ENCODE measurements around the gene MYL2.
"Not testable (repeated sequence)": the region's sequence is repeated elsewhere in the genome, so short reads cannot be mapped to it uniquely, and the experiment has no call there.

Gene MYL2

GRCh38 chr12:110957159-110957558 lies 36.8 kb upstream of the MYL2 start:
- no peak overlapping the region for H3K27ac ChIP-seq
- in situ Hi-C loops (cut with HindIII; ENCODE audit: low pct_ligation_motif_present, low sequenced_read_pairs), result no loop called here

DNA sequence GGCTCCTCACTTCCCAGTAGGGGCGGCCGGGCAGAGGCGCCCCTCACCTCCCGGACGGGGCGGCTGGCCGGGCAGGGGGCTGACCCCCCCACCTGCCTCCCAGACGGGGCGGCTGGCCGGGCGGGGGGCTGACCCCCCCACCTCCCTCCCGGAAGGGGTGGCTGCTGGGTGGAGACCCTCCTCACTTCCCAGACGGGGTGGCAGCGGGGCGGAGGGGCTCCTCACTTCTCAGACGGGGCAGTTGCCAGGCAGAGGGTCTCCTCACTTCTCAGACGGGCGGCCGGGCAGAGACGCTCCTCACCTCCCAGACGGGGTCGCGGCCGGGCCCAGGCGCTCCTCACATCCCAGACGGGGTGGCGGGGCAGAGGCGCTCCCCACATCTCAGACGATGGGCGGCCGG lies 30.5 kb upstream of the MYL2 start:
- DNase-seq; H3K27me3 ChIP-seq (replicated peaks); H3K4me3 ChIP-seq (ENCODE audit: low read depth, low read length); H3K36me3 ChIP-seq (replicated peaks); H3K27ac ChIP-seq; in situ Hi-C loops (cut with HindIII; ENCODE audit: low pct_ligation_motif_present, low sequenced_read_pairs): not testable (repeated sequence)

More at GRCh38 chr12:110957159-110957558, 36.8 kb upstream of the MYL2 start:
- no peak for DNase-seq
- Histone ChIP-seq H3K36me3 (replicated peaks) (no peaks in the 10 kb centered on the region), H3K4me3 (ENCODE audit: low read depth, low read length) (no peak overlapping the region), H3K27me3 (replicated peaks) (no peaks in the 10 kb centered on the region)
- TF ChIP-seq, protein P1, sequence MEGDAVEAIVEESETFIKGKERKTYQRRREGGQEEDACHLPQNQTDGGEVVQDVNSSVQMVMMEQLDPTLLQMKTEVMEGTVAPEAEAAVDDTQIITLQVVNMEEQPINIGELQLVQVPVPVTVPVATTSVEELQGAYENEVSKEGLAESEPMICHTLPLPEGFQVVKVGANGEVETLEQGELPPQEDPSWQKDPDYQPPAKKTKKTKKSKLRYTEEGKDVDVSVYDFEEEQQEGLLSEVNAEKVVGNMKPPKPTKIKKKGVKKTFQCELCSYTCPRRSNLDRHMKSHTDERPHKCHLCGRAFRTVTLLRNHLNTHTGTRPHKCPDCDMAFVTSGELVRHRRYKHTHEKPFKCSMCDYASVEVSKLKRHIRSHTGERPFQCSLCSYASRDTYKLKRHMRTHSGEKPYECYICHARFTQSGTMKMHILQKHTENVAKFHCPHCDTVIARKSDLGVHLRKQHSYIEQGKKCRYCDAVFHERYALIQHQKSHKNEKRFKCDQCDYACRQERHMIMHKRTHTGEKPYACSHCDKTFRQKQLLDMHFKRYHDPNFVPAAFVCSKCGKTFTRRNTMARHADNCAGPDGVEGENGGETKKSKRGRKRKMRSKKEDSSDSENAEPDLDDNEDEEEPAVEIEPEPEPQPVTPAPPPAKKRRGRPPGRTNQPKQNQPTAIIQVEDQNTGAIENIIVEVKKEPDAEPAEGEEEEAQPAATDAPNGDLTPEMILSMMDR (IDR thresholded peaks at IDR 0.05; ENCODE audit: low read depth, low read length, missing control alignments), result no peak

- H3K27me3 ChIP-seq (replicated peaks); DNase-seq; H3K4me3 ChIP-seq (ENCODE audit: low read depth, low read length); H3K27ac ChIP-seq; in situ Hi-C loops (cut with HindIII; ENCODE audit: low pct_ligation_motif_present, low sequenced_read_pairs); H3K36me3 ChIP-seq (replicated peaks): not testable (repeated sequence)
Observed at GRCh38 chr12:110950466-110950865, 30.1 kb upstream of the MYL2 start.

DNA sequence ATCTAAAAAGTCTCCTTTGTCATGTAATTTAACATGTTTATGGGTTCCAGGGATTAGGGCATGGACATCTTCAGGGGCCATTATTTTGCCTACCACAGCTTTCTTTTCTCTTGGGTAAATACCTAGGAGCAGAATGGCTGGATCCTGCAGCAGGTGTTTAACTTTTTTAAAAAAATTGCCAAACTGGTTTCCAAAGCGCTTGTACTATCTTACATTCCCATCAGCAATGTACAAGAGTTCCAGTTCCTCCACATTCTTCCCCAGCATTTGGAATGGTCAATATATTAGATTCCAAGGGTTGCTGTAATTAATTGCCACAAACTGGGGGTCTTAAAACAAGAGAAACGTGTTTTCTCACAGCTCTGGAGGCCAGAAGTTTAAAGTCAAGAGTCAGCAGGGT lies 27.7 kb upstream of the MYL2 start:
- Histone ChIP-seq H3K27me3 (replicated peaks) (no peaks in the 10 kb centered on the region), H3K4me3 (ENCODE audit: low read depth, low read length) (no peak overlapping the region), H3K27ac (no peak overlapping the region), H3K36me3 (replicated peaks) (no peaks in the 10 kb centered on the region)
- no peak for DNase-seq
- in situ Hi-C loops (cut with HindIII; ENCODE audit: low pct_ligation_motif_present, low sequenced_read_pairs), result no loop called here
- TF ChIP-seq, protein P1 (IDR thresholded peaks at IDR 0.05; ENCODE audit: low read depth, low read length, missing control alignments), result no peak

DNA sequence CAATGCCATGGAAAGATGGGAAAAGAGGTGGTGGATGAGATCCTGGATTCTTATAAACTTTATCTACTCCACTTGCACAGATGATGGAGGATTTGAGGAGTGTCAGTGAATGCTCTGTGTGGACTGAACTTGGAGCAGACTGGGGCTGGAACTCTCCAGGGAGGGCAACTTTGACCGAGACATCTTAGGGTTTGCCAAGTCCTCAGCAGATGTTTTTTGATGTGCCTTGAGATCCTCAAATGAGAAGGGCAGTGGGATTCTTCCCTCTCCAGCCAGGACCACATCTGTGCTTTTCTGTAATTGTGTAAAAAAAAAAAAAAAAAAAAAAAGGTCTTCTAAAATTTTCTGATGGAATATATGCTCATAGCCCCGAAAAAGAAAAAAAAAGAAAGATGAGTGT lies 23.0 kb upstream of the MYL2 start:
- no peaks in the 10 kb centered on the region for H3K27me3 ChIP-seq (replicated peaks)
- H3K4me3 ChIP-seq (ENCODE audit: low read depth, low read length), result no peak overlapping the region
- H3K36me3 ChIP-seq (replicated peaks), result no peaks in the 10 kb centered on the region
- DNase-seq, result no peak
- TF ChIP-seq, protein P1 (IDR thresholded peaks at IDR 0.05; ENCODE audit: low read depth, low read length, missing control alignments), result no peak
- H3K27ac ChIP-seq, result no peak overlapping the region
- in situ Hi-C loops (cut with HindIII; ENCODE audit: low pct_ligation_motif_present, low sequenced_read_pairs), result no loop called here

- H3K4me3 ChIP-seq (ENCODE audit: low read depth, low read length), result no peak overlapping the region
- in situ Hi-C loops (cut with HindIII; ENCODE audit: low pct_ligation_motif_present, low sequenced_read_pairs), result no loop called here
Observed at GRCh38 chr12:110941391-110941790, 21.0 kb upstream of the MYL2 start.

DNA sequence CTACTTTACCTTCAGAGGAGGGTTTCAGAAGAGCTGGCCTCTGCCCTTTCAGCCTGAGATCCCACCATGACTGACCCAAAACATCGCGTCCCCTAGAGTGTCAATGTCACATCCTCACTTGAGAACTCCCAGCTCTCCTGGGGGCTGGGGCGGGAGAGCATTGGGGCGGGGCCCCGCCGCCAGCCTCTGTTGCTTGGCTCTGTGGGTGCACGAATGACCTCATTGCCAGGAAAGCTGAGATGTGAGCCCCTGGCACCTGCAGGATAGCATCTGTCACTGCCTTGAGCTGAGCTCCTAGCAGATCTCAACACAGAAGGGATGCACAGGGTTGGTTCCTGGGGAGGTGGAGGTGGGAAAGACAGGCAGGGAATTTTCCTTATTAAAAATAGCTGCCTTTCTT lies 20.6 kb upstream of the MYL2 start:
- no peak for DNase-seq
- in situ Hi-C loops (cut with HindIII; ENCODE audit: low pct_ligation_motif_present, low sequenced_read_pairs), result no loop called here
- H3K4me3 ChIP-seq (ENCODE audit: low read depth, low read length), result no peak overlapping the region
- H3K36me3 ChIP-seq (replicated peaks), result no peaks in the 10 kb centered on the region
- TF ChIP-seq, protein P1 (IDR thresholded peaks at IDR 0.05; ENCODE audit: low read depth, low read length, missing control alignments), result no peak
- H3K27me3 ChIP-seq (replicated peaks), result no peaks in the 10 kb centered on the region
- H3K27ac ChIP-seq, result no peak overlapping the region

More at GRCh38 chr12:110941391-110941790, 21.0 kb upstream of the MYL2 start:
- DNase-seq, result no peak
- TF ChIP-seq, protein P1 (IDR thresholded peaks at IDR 0.05; ENCODE audit: low read depth, low read length, missing control alignments), result no peak
- no peak overlapping the region for H3K27ac ChIP-seq
- no peaks in the 10 kb centered on the region for H3K36me3 ChIP-seq (replicated peaks)
- no peaks in the 10 kb centered on the region for H3K27me3 ChIP-seq (replicated peaks)

All from brain microvascular endothelial cell (primary cell).